Measurements from ENCODE around the gene KIF22.

DNA sequence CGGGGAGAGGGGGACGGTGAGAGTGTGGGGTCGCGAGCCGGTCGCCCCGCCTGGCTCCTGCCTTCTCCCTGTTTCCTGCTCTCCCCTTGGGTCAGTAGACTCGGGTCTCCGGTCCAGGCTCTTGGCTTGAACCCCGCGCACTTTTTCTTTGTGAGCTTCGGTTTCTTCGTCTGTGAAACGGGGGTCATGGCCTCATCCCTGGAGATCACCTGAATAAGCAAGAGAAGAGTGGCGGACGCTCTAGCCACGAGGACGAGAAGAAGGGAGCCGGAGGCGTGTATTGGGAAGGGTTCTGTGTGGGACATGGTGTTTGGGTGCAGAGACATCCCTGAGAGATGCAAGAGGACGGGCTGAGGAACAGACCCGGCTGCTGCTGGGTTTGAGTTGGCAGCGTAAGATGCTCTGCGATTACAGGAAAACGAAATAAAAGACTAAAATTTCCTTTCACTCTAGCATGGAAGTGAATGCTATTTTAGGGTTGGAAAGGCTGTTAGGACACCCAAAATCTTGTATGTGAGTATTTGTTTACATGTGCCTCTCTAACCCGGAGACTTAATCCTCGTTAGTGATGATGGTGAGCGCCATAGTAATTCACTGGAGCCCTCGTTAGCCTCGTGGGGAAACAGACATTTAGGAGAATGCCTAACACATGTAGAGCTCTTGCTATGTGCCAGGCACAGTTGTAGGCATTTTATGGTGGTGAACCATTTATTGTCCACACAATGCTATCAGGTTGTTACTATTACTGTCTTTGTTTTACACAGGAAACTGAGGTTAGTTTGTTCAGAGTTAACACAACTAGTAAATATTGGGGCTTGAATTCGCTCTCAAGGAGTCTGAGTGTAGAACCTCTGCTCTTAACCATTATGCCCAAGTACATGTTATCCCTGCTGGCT is 646 bp downstream of the KIF22 start:
- TF ChIP-seq, protein P1, sequence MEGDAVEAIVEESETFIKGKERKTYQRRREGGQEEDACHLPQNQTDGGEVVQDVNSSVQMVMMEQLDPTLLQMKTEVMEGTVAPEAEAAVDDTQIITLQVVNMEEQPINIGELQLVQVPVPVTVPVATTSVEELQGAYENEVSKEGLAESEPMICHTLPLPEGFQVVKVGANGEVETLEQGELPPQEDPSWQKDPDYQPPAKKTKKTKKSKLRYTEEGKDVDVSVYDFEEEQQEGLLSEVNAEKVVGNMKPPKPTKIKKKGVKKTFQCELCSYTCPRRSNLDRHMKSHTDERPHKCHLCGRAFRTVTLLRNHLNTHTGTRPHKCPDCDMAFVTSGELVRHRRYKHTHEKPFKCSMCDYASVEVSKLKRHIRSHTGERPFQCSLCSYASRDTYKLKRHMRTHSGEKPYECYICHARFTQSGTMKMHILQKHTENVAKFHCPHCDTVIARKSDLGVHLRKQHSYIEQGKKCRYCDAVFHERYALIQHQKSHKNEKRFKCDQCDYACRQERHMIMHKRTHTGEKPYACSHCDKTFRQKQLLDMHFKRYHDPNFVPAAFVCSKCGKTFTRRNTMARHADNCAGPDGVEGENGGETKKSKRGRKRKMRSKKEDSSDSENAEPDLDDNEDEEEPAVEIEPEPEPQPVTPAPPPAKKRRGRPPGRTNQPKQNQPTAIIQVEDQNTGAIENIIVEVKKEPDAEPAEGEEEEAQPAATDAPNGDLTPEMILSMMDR (IDR thresholded peaks at IDR 0.05; ENCODE audit: low read length) = no peak
- TF ChIP-seq EZH2 (optimal IDR thresholded peaks at IDR 0.05; ENCODE audit: low read depth, low read length) (no peak), EZH2phosphoT487 (IDR thresholded peaks at IDR 0.05; ENCODE audit: low read length) (no peak)

Data from MM.1S (cell line).